Stimulated activated CD4-positive, alpha-beta T cell treated with anti-CD3 and anti-CD28 coated beads, Interleukin-15, amount 100 ng/mL, for 1 hour (primary cell): Measurements from ENCODE around the gene RPS26.
"Not testable (repeated sequence)": the region's sequence is repeated elsewhere in the genome, so short reads cannot be mapped to it uniquely, and the experiment has no call there.

Experiments
- DNase-seq, 2 donors: peaks; one replicate each; pipeline ENCODE4 v3.0.0-alpha.2; 2020; ENCODE audit warnings: low read depth in 1 of 2, low spot score in 1 of 2

Gene RPS26

DNA sequence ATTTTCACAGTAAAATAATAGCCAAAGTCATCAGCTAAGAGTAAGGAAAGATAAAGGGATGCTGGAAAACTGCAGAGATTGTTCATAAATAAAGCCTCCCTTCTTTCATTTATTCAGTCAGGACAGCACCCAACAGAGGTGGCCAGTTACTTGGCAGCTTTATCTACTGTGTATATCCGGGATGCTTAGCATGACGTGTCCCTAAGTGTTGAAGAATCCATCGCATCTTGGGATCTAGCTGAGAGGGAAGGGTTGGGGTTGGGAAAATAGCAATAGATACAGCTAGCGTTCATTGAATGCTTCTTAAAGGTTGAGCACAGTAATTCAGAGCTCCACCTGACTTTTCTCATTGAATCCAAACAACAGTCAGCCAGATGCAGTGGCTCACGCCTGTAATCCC, 32.7 kb downstream of the RPS26 start:
- DNase-seq = no peak

DNA sequence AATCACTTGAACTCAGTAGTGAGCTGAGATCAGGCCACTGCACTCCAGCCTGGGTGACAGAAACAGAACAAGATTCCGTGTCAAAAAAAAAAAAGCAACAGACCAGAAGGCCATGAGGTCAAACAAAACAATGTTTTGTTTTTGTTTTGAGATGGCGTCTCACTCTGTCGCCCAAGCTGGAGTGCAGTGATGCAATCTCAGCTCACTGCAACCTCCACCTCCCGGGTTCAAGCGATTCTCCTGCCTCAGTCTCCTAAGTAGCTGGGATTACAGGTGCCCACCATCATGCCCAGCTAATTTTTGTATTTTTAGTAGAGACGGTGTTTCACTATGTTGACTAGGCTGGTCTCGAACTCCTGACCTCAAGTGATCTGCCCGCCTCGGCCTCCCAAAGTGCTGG, 36.2 kb downstream of the RPS26 start:
- not testable (repeated sequence) for DNase-seq

DNA sequence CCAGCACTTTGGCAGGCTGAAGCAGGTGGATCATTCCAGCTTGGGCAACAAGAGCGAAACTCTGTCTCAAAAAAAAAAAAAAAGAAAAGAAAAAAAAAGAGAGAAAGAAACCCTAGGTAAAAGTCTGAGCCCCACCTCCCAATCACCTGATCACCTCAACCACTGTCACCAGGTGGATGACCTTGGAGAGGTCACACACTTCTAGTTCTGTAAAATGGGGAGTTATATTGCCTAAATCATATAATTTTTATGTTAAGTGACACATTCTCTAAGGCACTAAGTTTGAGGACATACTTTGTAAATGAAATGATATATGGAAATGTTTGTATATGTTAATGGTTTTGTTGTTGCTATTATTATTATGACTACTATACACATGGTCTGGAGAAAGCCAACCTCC, 36.7 kb downstream of the RPS26 start:
- DNase-seq = no peak

DNA sequence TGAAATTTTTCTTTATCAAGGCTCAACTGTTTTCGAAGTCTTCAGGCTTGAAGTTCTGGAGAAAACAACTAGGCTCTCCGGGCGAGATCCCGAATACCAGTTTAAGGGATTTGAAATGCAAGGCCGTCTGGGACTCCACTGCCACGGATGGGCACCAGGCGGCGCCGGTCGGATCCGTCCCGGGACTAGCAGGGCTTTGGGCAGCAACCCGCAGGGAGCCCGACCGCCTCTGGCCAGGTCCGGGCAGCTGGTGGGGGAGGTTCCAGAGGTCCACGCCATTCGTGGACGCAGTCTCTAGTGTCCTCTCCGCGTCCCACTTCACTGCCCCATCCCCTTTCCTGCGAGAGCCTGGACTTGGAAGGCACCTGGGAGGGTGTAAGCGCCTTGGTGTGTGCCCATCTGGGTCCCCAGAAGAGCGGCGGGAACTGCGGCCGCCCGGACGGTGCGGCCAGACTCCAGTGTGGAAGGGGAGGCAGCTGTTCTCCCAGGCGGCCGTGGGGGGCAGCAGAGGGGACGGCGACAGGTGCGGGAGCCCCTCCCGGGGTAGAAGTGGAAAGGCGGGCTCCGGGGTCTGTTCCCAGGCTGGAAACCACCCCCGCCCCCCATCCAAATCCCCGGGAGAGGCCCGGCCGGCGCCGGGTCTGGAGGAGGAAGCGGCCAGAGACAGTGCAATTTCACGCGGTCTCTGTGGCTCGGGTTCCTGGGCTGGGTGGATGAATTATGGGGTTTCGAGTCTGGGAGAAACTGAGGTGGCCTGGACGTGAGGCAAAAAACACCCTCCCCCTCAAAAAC, 37.4 kb downstream of the RPS26 start:
- DNase-seq = peak; percentile 15 to 27

DNA sequence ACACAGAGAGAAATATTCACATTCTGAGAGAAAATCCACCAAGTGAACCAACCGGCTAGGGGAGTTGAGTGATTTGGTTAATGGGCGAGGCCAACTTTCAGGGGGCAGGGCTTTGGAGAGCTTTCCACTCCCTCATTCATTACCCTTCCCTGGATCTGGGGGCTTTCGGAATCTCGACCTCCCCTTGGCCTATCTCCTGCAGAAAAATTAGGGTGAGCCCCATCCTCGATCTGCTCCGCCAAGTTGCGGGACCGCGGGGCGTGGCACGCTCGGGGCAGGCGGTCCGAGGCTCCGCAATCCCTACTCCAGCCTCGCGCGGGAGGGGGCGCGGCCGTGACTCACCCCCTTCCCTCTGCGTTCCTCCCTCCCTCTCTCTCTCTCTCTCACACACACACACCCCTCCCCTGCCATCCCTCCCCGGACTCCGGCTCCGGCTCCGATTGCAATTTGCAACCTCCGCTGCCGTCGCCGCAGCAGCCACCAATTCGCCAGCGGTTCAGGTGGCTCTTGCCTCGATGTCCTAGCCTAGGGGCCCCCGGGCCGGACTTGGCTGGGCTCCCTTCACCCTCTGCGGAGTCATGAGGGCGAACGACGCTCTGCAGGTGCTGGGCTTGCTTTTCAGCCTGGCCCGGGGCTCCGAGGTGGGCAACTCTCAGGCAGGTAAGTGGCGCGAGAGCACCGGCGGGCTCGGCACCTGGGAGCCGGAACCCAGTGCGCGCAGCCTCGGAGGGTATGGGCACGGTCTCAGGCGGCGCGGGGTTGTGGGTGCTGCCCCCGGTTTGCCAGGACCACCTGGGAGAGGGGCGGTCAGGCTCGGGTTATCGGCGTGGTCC, 38.2 kb downstream of the RPS26 start, which contains the start of gene ERBB3:
Gene ERBB3 (plus strand): TSS at position 443 of the 833 bp plus-strand sequence. CDS start 136 bp downstream, at position 579.
- DNase-seq = peak; percentile 29 to 55

DNA sequence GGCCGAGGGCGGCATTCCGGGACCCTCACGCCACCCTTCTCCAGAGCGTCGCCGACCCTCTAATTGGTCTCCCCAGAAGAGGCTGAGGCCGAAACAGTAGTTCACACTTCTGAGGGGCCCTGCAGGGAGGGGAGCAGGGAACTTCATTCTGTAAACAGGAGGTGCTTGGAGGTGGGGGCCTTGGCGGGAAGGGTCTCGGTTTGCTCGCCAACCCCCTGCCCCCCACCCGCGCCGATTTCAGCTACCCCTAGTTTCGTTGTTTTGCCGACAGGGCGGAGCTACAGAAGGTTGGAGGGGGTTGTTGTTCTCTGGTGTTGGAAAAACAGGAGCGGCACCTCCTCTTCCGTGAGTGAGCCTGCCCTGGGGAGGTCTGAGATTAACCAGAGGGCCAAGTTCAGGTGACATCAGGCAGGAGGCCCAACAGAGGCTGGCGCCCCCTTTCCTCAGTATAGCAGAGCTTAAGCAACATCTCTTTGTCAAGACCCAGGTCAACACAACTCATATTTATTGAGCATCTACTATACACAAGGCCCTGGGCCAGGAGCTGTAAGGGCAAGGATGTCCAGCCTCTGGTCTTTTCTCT, 38.9 kb downstream of the RPS26 start:
- no peak for DNase-seq

DNA sequence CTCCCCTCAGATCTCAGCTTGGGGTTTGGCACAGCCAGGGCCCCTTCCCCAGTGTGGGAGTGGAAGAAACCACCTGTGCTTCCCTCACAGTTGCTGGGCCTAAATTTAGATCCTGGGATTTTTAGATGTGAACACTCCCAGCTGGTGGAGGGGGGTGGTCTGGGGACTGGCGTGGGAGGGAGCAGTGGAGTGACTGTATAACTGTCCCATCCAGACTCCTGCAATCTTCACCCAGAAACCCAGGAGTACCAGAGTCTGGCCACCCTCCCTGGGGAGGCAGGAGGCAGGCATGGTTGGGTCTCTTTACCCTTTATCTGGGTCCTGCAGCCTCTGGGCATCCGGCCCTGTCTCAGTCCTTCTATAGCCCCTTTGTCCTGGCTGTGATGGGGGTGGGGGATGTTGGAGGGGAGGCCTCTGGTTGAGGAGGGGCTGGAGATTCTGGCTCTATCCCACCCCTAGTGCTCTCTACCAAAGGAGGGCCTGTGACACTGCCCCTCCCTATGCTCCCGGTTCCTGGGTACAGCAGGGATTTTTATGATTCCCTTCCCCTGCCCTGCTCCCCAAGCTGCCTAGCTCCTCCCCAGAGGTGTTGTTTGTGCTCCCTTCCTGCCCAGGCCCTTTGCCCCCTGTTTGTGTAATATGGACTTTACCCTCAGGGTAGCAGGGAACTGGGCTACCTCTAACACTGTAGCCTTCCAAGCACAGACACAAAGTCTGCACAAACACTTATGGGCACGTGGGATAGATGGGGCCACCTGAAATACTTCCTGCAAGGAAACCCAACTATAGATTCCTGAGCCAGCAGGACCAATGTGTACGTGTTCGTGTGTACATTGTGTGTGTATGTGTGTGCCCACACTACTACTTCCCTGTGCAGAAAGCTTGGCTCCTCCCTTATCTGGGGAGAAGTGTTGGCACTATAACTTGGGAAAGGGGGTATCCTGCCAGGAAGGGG, 40.0 kb downstream of the RPS26 start:
- no peak for DNase-seq

DNA sequence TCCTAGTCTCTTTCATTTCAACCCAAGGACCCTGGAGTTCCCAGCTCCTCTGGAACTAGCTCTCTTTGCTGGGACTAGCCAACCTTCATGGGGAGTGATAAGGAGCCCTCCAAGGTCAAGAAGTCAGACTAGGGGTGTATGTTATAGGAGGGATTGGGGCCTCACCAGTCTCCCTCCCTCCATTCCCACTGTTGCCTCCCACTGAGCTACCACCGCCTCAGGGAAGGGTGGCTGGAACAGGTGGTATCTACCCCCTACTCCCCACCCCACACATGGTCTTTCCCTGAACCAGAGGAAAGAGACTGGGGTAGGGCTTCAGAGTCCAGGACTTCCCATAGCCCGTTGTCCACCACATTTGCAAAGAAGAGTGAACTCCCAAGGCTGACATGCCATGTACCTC, 40.7 kb downstream of the RPS26 start:
- DNase-seq = no peak

DNA sequence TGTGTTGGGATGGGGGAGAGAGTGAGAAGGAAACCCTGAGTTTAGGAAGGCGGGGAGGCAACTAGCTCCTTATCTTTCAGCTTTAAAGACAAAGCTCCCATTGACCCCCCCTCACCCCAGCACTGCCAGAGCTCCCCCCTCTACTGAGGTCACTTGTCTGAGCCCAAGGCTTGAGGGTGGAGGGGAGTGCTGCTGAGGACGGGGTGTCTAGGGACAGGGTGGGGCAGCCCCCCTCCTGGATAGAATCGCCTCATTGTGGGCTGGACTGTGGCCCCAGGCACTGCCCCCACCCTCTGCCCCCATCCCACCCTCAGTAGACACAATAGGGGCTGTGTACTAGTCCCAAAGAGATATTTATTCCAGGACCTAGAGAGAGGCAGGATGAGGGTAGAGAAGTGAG, 41.2 kb downstream of the RPS26 start:
- no peak for DNase-seq

DNA sequence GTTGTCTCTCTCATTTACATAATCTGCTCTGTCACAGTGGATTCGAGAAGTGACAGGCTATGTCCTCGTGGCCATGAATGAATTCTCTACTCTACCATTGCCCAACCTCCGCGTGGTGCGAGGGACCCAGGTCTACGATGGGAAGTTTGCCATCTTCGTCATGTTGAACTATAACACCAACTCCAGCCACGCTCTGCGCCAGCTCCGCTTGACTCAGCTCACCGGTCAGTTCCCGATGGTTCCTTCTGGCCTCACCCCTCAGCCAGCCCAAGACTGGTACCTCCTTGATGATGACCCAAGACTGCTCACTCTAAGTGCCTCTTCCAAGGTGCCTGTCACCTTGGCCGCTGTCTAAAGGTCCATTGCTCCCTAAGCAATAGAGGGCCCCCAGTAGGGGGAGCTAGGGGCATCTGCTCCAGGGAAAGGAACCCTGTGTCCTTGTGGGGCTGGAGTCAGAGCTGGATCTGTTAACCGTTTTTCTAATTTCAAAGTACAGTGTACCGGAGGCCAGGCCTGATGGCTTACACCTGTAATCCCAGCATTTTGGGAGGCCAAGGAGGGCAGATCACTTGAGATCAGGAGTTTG, 43.3 kb downstream of the RPS26 start:
- DNase-seq = no peak

DNA sequence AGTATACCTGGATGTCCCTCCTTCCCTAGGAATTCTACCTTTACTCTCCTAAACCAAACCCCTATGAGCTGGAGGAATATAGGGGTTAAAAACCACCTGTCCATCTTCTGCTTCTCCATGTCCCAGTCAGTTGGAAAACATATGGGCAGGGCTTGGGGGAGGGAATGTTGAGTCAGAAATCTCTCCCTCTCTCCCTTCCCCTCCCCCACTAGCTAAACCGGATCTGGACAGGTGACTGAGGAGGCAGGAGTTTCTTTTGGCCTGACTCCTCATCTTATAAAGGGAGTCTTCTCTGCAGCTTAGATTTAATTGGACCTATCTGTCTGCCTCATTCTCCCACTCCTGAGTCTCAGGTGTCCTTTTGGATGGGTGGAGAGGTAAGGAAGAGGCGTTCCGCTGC, 44.4 kb downstream of the RPS26 start:
- DNase-seq = no peak

DNA sequence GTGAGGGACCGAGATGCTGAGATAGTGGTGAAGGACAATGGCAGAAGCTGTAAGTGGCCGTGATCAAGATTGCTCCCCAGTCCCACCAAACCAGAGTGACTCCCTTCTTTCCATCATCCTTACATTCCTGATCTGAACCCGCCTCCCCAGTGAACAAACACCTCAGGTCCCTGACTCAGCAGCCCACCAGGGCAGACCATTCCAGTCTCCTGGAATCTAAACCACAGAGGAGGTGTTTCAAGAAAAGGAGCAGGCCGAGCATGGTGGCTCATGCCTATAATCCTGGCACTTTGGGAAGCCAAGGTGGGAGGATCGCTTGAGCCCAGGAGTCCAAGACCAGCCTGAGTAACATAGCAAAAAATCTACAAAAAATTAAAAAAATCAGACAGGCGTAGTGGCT, 44.9 kb downstream of the RPS26 start:
- no peak for DNase-seq

DNA sequence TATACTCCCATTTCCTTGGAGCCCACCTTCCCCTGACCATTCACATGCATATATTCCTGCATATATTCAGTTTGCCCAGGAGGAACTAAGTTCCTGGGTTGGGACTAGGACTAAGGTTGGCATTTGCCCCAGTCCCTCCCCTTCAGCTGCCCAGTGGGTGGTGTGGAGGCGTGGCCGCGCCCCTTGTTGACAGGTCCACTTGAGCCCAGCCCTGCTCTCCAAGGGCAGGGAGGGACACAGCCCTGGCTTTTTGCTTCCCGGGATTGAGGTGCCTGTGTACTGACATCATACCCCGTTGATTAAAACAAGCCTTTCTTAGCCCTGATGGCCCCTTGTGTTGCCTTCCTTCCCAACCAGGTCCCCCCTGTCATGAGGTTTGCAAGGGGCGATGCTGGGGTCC, 45.5 kb downstream of the RPS26 start:
- no peak for DNase-seq
